K562 (cell line): ENCODE measurements around the gene COPA. TPM values are rescaled to one million over a fixed set of nuclear protein-coding genes. Genes with fewer than 3 reads are reported as not detected.

ENCODE experiments used
- ARID3A ChIP-seq: IDR thresholded peaks from 2 replicates; pipeline ENCODE4 v1.6.1; 2012; ENCODE audit warnings: low read depth, low read length, improper control_type of control experiment, borderline replicate concordance
- BRD4 ChIP-seq: fragments of 200-600 bp; sonication (generic); IDR thresholded peaks from 2 replicates; pipeline ENCODE4 v1.6.1; 2017; ENCODE audit warnings: inconsistent platforms
- CCNT2 ChIP-seq: IDR thresholded peaks from 2 replicates; pipeline ENCODE4 v1.6.1; 2011; ENCODE audit warnings: borderline replicate concordance, low read depth, mild to moderate bottlenecking, moderate library complexity, mixed read lengths, low read length; ENCODE audit not compliant: insufficient read length; ENCODE audit errors: extremely low read depth
- CTCF ChIP-seq, 3 experiments: IDR thresholded peaks in 2 of 3; conservative IDR thresholded peaks in 1 of 3; 2 replicates each; pipeline ENCODE4 v1.5.1; 2011 to 2012; ENCODE audit warnings: low read length in 3 of 3, mild to moderate bottlenecking in 3 of 3, control low read depth in 2 of 3, improper control_type of control experiment in 1 of 3, inconsistent platforms in 1 of 3, low read depth in 1 of 3, mixed read lengths in 1 of 3, moderate library complexity in 1 of 3; ENCODE audit not compliant: insufficient read depth in 2 of 3
- EHMT2 ChIP-seq: fragments of 450-650 bp; IDR thresholded peaks from 2 replicates; pipeline ENCODE4 v1.6.1; 2018; ENCODE audit warnings: antibody characterized with exemption
- EZH2 ChIP-seq: IDR thresholded peaks from 2 replicates; pipeline ENCODE4 v1.6.1; 2012; ENCODE audit warnings: low read depth, mild to moderate bottlenecking, inconsistent platforms, low read length, borderline replicate concordance
- FOS ChIP-seq: IDR thresholded peaks from 3 replicates; pipeline ENCODE4 v1.6.1; 2011; ENCODE audit not compliant: insufficient read length; ENCODE audit errors: extremely low read depth
- PCBP2 ChIP-seq: fragments of 200-400 bp; formaldehyde crosslinking; IDR thresholded peaks from 2 replicates; pipeline ENCODE4 v1.6.1; 2018; ENCODE audit warnings: low read length, low read depth, mild to moderate bottlenecking, moderate library complexity; ENCODE audit not compliant: poor library complexity, severe bottlenecking
- SMAD2 ChIP-seq: fragments of 150-350 bp; IDR thresholded peaks from 2 replicates; pipeline ENCODE4 v1.6.1; 2014; ENCODE audit warnings: low read depth, mild to moderate bottlenecking, low read length
- SMARCE1 ChIP-seq: fragments of 450-650 bp; IDR thresholded peaks from 2 replicates; pipeline ENCODE4 v1.7.1; 2016; ENCODE audit warnings: mild to moderate bottlenecking
- TRIM25 ChIP-seq: fragments of 450-650 bp; IDR thresholded peaks from 2 replicates; pipeline ENCODE4 v1.7.0; 2016; ENCODE audit warnings: borderline replicate concordance
- ZBTB17 ChIP-seq: fragments of 450-650 bp; formaldehyde crosslinking; IDR thresholded peaks from 2 replicates; pipeline ENCODE4 v1.4.0; 2020; ENCODE audit warnings: mild to moderate bottlenecking
- ZNF217 ChIP-seq: sonication (generic); formaldehyde crosslinking; IDR thresholded peaks from 2 replicates; pipeline ENCODE4 v1.8.0; 2022; ENCODE audit warnings: mild to moderate bottlenecking, missing genetic modification reagents
- ZNF408 ChIP-seq: fragments of 250-450 bp; sonication (Bioruptor Pico); IDR thresholded peaks from 2 replicates; pipeline ENCODE4 v1.4.0; 2020; ENCODE audit warnings: low read depth, mild to moderate bottlenecking, moderate library complexity
- ZNF830 ChIP-seq: fragments of 250-450 bp; sonication (Bioruptor Pico); IDR thresholded peaks from 2 replicates; pipeline ENCODE4 v1.5.0; 2021; ENCODE audit warnings: mild to moderate bottlenecking
- polyA plus RNA-seq, 8 experiments: library from polyadenylated mRNA; depleted of rRNA in 4 of 8; stranded (reverse) in 5 of 8; unstranded in 3 of 8; fragments of >200 nt; fragmentation: Nextera tagmentation in 2 of 8; fragmentation: Illumina TruSeq in 1 of 8; extraction: Ambion mirVana in 2 of 8; extraction: Trizol in 1 of 8; gene quantifications; 2 replicates each; pipeline versions ENCODE4 v1.2.1 to v1.2.3, GENCODE V29; 2011 to 2014; ENCODE audit warnings: inconsistent platforms in 1 of 8, missing spikeins in 1 of 8
- total RNA-seq, 7 experiments: library from RNA; depleted of rRNA in 6 of 7; stranded (reverse); fragments of >200 nt in 6 of 7; fragmentation: Illumina TruSeq in 2 of 7; extraction: Trizol in 2 of 7; gene quantifications; 2 replicates each; pipeline versions ENCODE4 v1.2.1 to v1.2.3, GENCODE V29; 2011 to 2021; ENCODE audit warnings: low replicate concordance in 1 of 7
- TF ChIP-seq, protein P1 (sequence below), 2 experiments: fragments of 450-650 bp; IDR thresholded peaks; 2 replicates each; pipeline ENCODE4 v1.6.1; 2018; ENCODE audit warnings: mild to moderate bottlenecking in 2 of 2, low read depth in 1 of 2; ENCODE audit not compliant: partially characterized antibody in 2 of 2
- TF ChIP-seq, protein P2 (sequence below): fragments of 250-450 bp; sonication (Bioruptor Pico); IDR thresholded peaks from 2 replicates; pipeline ENCODE4 v1.6.1; 2021; ENCODE audit warnings: mild to moderate bottlenecking

COPA gene
- total and polyA plus RNA-seq, 9 of the 15 experiments (the other 6 are each of a cell fraction or from before 2014, with no cell fraction given), result 49.8 to 222 (median 110) TPM

DNA sequence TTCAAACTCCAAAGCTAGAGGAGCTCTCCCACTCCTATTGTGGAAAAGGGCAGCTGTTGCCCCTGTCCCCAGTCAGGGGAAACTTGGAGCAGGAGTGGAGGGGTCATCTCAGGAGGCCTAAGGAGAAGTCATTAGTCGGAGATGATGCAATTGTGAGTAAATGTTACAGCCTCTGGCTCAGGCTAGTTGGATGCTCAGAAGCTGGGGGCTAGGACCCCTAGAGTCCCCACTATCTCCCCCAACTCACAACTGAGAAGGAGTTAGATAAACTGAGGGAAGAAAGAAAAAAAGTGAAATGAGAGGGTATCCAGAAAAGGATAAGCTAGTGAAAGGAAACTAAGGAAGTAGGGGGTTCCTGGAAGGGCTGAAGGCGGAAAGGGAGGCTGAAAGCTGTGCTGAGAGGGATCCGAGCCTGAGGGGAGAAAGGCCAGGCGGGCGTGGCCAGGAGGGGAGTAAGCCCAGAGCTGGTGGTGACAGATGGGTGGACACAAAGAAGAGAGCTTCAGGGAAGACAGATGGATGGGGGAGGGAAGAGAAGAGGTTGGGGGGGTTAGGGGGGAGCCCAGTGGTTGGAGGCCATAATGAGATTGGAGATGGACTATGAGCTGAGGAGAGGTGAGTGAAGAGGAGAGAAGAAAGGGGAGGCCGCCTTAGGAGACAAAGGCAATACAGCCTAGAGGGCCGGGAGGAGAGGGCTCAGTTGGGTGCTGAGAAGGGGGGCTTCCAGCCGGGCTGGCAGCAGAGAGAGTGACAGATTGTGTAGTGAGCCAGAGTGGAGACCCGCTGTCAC, 19.3 kb upstream of the COPA start (continued):
- TF ChIP-seq, protein P1, sequence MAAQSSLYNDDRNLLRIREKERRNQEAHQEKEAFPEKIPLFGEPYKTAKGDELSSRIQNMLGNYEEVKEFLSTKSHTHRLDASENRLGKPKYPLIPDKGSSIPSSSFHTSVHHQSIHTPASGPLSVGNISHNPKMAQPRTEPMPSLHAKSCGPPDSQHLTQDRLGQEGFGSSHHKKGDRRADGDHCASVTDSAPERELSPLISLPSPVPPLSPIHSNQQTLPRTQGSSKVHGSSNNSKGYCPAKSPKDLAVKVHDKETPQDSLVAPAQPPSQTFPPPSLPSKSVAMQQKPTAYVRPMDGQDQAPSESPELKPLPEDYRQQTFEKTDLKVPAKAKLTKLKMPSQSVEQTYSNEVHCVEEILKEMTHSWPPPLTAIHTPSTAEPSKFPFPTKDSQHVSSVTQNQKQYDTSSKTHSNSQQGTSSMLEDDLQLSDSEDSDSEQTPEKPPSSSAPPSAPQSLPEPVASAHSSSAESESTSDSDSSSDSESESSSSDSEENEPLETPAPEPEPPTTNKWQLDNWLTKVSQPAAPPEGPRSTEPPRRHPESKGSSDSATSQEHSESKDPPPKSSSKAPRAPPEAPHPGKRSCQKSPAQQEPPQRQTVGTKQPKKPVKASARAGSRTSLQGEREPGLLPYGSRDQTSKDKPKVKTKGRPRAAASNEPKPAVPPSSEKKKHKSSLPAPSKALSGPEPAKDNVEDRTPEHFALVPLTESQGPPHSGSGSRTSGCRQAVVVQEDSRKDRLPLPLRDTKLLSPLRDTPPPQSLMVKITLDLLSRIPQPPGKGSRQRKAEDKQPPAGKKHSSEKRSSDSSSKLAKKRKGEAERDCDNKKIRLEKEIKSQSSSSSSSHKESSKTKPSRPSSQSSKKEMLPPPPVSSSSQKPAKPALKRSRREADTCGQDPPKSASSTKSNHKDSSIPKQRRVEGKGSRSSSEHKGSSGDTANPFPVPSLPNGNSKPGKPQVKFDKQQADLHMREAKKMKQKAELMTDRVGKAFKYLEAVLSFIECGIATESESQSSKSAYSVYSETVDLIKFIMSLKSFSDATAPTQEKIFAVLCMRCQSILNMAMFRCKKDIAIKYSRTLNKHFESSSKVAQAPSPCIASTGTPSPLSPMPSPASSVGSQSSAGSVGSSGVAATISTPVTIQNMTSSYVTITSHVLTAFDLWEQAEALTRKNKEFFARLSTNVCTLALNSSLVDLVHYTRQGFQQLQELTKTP (IDR thresholded peaks at IDR 0.05; ENCODE audit: low read depth in 1 of 2, partially characterized antibody in 2 of 2), result peak in 1 of 2 experiments; percentile 67
- TF ChIP-seq ARID3A (no peak), CCNT2 (no peak), TRIM25 (no peak), ZNF217 (CRISPR knock-in tag) (no peak), CTCF (IDR thresholded peaks at IDR 0.05 in 2 of 3, conservative IDR thresholded peaks at IDR 0.05 in 1 of 3; ENCODE audit: insufficient read depth in 2 of 3, low read depth in 1 of 3, low read length in 3 of 3) (no peak), SMAD2 (no peak), ZNF408 (no peak), BRD4 (peak; percentile 38; the same call in 1 of the 2 replicates), FOS (no peak), ZNF830 (CRISPR knock-in tag) (no peak), PCBP2 (no peak), ZBTB17 (CRISPR knock-in tag) (no peak), SMARCE1 (peak; percentile 69; the same call in 1 of the 2 replicates), EZH2 (no peak), EHMT2 (peak; percentile 57; the same call in 1 of the 2 replicates)
- TF ChIP-seq, protein P2, sequence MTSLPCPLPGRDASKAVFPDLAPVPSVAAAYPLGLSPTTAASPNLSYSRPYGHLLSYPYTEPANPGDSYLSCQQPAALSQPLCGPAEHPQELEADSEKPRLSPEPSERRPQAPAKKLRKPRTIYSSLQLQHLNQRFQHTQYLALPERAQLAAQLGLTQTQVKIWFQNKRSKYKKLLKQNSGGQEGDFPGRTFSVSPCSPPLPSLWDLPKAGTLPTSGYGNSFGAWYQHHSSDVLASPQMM, result no peak
